ENCODE data around the gene LOXHD1. TPM values are rescaled to one million over a fixed set of nuclear protein-coding genes. Genes with fewer than 3 reads are reported as not detected.

Gene LOXHD1
- total and polyA plus RNA-seq, 2 of the 4 experiments (the other 2 are of a cell fraction), result not detected

- Histone ChIP-seq H2AFZ (replicated peaks; ENCODE audit: low read length, poor library complexity) (no peak overlapping the region), H3K27me3 (ENCODE audit: control insufficient read depth, insufficient read depth, low read length) (no peaks in the 10 kb centered on the region), H2AK5ac (ENCODE audit: low read depth, low read length) (no peak overlapping the region), H2BK5ac (ENCODE audit: low read depth, low read length, poor library complexity, severe bottlenecking) (no peak overlapping the region), H3K9ac (ENCODE audit: low read depth, low read length) (no peak overlapping the region), H4K5ac (ENCODE audit: low read depth, low read length) (no peak overlapping the region), H2AK9ac (replicated peaks; ENCODE audit: low read depth, low read length, poor library complexity) (no peak overlapping the region), H3K9me1 (ENCODE audit: insufficient read depth, low read length) (no peaks in the 10 kb centered on the region), H3K27ac (ENCODE audit: insufficient read depth, low read length) (no peak overlapping the region), H3K14ac (replicated peaks; ENCODE audit: low read depth, low read length) (no peak overlapping the region), H3K79me1 (ENCODE audit: low read depth in 1 of 2, low read length in 2 of 2) (no peaks in the 10 kb centered on the region), H4K91ac (ENCODE audit: insufficient read depth, low read depth, low read length) (no peak overlapping the region), H3K56ac (ENCODE audit: extremely low read depth, insufficient read depth, low read length) (no peak overlapping the region), H2BK20ac (ENCODE audit: low read depth, low read length) (no peak overlapping the region), H2BK15ac (ENCODE audit: low read depth, low read length) (no peak overlapping the region), H4K20me1 (ENCODE audit: insufficient read depth, low read length) (no peaks in the 10 kb centered on the region), H3K4ac (ENCODE audit: low read depth, low read length) (no peak overlapping the region), H3K4me1 (ENCODE audit: control insufficient read depth, insufficient read depth, low read length) (no peaks in the 10 kb centered on the region), H4K8ac (ENCODE audit: low read depth in 2 of 2, low read length in 2 of 2) (no peak overlapping the region), H3K36me3 (ENCODE audit: control insufficient read depth, insufficient read depth, low read length) (no peaks in the 10 kb centered on the region), H3K18ac (ENCODE audit: low read depth, low read length) (no peak overlapping the region), H3K4me2 (ENCODE audit: low read depth, low read length) (no peak overlapping the region), H3K4me3 (ENCODE audit: insufficient read depth, low read depth, low read length) (no peak overlapping the region), H3K23ac (ENCODE audit: low read depth, low read length) (no peak overlapping the region), H3K9me3 (ENCODE audit: control insufficient read depth, insufficient read depth, low read length) (no peaks in the 10 kb centered on the region), H2BK120ac (ENCODE audit: low read depth, low read length) (no peak overlapping the region)
- POLR2A ChIA-PET (ENCODE audit: unreplicated experiment), result no interaction called here
- intact Hi-C loops (cut with micrococcal nuclease), result no loop called here
- no TSS peak for BruUV-seq (replicated peaks)
- TF ChIP-seq CEBPB (IDR thresholded peaks at IDR 0.05; ENCODE audit: low read depth, low read length) (no peak), MXI1 (IDR thresholded peaks at IDR 0.05; ENCODE audit: borderline replicate concordance, low read depth, low read length) (no peak), CHD1 (IDR thresholded peaks at IDR 0.05; ENCODE audit: low read depth, low read length) (no peak), ELK1 (IDR thresholded peaks at IDR 0.05; ENCODE audit: borderline replicate concordance, low read depth, low read length) (no peak), POLR2A (IDR thresholded peaks at IDR 0.05; ENCODE audit: low read depth, low read length) (no peak), CTCF (conservative IDR thresholded peaks at IDR 0.05; ENCODE audit: low read depth, low read length) (no peak), USF2 (IDR thresholded peaks at IDR 0.05; ENCODE audit: low read depth, low read length) (no peak), MAFK (IDR thresholded peaks at IDR 0.05; ENCODE audit: low read depth, low read length) (no peak), SMC3 (IDR thresholded peaks at IDR 0.05; ENCODE audit: low read depth, low read length) (no peak), RCOR1 (IDR thresholded peaks at IDR 0.05; ENCODE audit: insufficient replicate concordance, low read length) (no peak), NFE2L2 (IDR thresholded peaks at IDR 0.05; ENCODE audit: low read depth, low read length) (no peak), RAD21 (IDR thresholded peaks at IDR 0.05; ENCODE audit: low read length) (no peak)
- dilution Hi-C loops (cut with HindIII; ENCODE audit: low sequenced_read_pairs, unreplicated experiment), result no loop called here
- WGBS, 2 experiments (ENCODE audit: extremely low coverage in 2 of 2, insufficient read length in 1 of 2), result no CpG with 5 or more reads among the region's 1 CpG
- DNase-seq (no peak), ATAC-seq (ENCODE audit: low read depth) (no peak)
- in situ Hi-C loops (cut with MboI; ENCODE audit: low sequenced_read_pairs), result no loop called here
- CTCF ChIA-PET, result no interaction called here
Observed at GRCh38 chr18:46449499-46449898, 207.5 kb downstream of the LOXHD1 start.
